SJCRH30 (cell line): ENCODE measurements around the gene MRPL33. TPM values are rescaled to one million over a fixed set of nuclear protein-coding genes. Genes with fewer than 3 reads are reported as not detected.

Experiments
- DNase-seq, 2 experiments: peaks; one replicate each; pipeline ENCODE4 v3.0.0-alpha.2; 2015 to 2020
- H3K27ac ChIP-seq: fragments of 250-450 bp; sonication (Bioruptor Pico); 2 replicates; pipeline ENCODE4 v1.5.1; 2020; ENCODE audit warnings: mild to moderate bottlenecking, moderate library complexity
- H3K27me3 ChIP-seq: fragments of 250-450 bp; sonication (Bioruptor Pico); 2 replicates; pipeline ENCODE4 v1.5.1; 2020; ENCODE audit warnings: mild to moderate bottlenecking, moderate library complexity
- H3K36me3 ChIP-seq: fragments of 250-450 bp; sonication (Bioruptor Pico); 2 replicates; pipeline ENCODE4 v1.5.1; 2020; ENCODE audit warnings: mild to moderate bottlenecking, moderate library complexity
- H3K4me1 ChIP-seq: fragments of 250-450 bp; sonication (Bioruptor Pico); 2 replicates; pipeline ENCODE4 v1.5.1; 2020; ENCODE audit warnings: mild to moderate bottlenecking, moderate library complexity
- H3K4me3 ChIP-seq: fragments of 250-450 bp; sonication (Bioruptor Pico); 2 replicates; pipeline ENCODE4 v1.5.1; 2020; ENCODE audit warnings: mild to moderate bottlenecking, moderate library complexity
- H3K9me3 ChIP-seq: fragments of 250-450 bp; sonication (Bioruptor Pico); replicated peaks from 2 replicates; pipeline ENCODE4 v1.5.1; 2020; ENCODE audit warnings: mild to moderate bottlenecking, moderate library complexity
- total RNA-seq: library from RNA; depleted of rRNA; stranded (reverse); fragments of >200 nt; shearing (Covaris generic); gene quantifications from 2 replicates; pipeline ENCODE4 v1.2.3, GENCODE V29; 2014; rRNA removed

MRPL33 gene
- 180 and 212 TPM in 2 replicates for total RNA-seq

GRCh38 chr2:27771548-27772335, at the start of gene MRPL33:
TSS of gene MRPL33 (plus strand) at chr2:27771719. CDS start at chr2:27771778, 59 bp downstream.
- Histone ChIP-seq H3K4me1 (peaks cover 10% of the 10 kb centered on the region), H3K27ac (peak within 1 kb of the TSS; percentile 66), H3K9me3 (no peaks in the 10 kb centered on the region), H3K4me3 (peak within 1 kb of the TSS; percentile 74), H3K36me3 (peaks cover 18% of the 10 kb centered on the region), H3K27me3 (no peaks in the 10 kb centered on the region)
- DNase-seq: peak; percentile 97

DNA sequence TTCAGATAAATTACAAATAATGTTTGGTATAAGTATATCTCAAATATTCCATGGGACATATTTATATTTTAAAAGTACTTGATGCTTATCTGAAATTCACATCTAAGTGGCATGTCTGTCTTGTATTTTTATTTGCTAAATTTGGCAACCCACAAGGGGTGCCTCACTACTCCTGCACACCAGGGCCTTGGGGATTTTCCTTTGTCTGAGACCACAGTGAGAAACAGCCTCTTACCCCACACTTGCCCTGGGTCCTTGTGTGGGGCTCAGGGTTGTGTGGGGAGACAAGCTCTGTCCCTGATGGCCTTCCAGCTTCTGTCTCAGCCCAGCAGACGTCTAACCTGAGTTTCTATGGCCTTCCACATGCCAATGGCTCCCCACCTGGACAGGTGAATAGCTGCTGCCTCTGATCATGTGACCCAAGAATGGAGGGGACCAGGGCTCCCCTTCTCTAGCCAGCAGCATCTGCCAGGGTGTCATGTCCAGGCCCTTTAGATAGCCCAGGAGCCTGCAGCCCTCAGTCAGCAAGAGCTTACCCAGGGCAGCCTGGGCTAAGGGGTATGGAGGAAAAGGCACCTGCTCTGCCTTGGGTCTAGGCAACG, 49.5 kb upstream of the MRPL33 start:
- no peaks in the 10 kb centered on the region for H3K9me3 ChIP-seq
- no peak for DNase-seq
- no peak overlapping the region for H3K4me3 ChIP-seq
- no peak overlapping the region for H3K27ac ChIP-seq
- no peaks in the 10 kb centered on the region for H3K27me3 ChIP-seq
- H3K4me1 ChIP-seq: peaks cover 12% of the 10 kb centered on the region
- H3K36me3 ChIP-seq: no peaks in the 10 kb centered on the region

DNA sequence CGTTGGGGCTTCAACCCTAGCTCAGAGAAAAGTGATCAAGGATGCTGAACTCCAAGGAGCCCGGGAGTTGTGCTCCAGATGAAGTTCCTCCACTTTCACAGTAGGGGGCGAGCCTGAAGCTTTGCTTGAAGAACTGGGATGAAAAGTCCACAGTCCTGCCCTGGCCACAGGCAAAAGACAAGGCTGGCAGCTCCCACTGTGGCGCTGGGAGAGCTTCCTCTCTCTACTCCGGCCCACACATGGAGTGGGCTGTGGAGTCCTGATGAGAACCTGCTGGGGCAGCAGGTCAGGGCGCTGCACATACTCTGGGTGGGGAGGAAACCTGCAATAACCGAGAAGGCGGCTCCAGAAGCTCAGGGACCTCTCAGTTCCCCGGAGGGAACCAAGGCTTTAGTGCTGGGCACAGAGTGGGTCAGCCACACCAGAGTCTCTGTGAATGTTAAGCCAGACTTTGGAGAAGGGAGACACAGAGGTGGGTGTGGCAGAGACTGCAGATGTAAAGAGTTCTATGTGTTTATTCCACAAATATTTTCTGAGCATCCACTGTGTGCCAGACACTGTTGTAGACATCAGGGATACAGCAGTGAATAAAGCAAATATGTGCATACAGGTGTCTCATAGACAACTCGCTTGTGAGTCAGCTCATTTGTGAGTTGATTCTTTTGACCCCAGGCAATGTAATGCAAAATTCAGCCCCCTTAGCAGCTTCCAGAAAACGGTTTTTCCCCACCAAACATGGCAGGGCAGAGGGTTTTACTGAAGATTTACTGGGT, 48.0 kb upstream of the MRPL33 start:
- DNase-seq: peak; percentile 83 to 91
- H3K27ac ChIP-seq: no peak overlapping the region
- no peaks in the 10 kb centered on the region for H3K9me3 ChIP-seq
- no peaks in the 10 kb centered on the region for H3K27me3 ChIP-seq
- no peaks in the 10 kb centered on the region for H3K36me3 ChIP-seq
- no peak overlapping the region for H3K4me3 ChIP-seq
- H3K4me1 ChIP-seq: peaks cover 7% of the 10 kb centered on the region; the same call in 1 of the 2 replicates

DNA sequence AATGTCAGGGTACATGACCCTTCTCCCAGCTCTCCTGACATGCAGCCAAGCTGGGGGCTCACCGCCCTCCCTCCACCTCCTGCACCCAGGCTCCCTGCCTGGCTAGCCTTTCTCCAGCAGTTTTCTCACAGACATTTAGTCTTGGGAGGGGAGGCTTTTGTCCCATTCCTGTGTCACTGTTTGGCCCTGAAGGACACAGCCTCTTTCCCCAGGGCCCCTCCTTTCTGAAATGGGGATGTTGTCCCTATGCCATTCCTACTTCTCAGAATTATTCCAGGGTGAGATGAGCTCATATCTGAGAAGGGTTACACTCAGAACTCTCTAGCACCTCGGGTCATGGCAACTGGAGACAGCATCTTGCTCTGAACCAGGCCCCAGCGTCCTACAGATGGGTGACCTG, 47.3 kb upstream of the MRPL33 start:
- Histone ChIP-seq H3K9me3 (no peaks in the 10 kb centered on the region), H3K4me1 (peaks cover 7% of the 10 kb centered on the region; the same call in 1 of the 2 replicates)
- no peak for DNase-seq

GRCh38 chr2:27724905-27725701, 46.4 kb upstream of the MRPL33 start:
- no peak for DNase-seq
- no peaks in the 10 kb centered on the region for H3K36me3 ChIP-seq

More for the DNA sequence above, 47.3 kb upstream of the MRPL33 start:
- Histone ChIP-seq H3K27me3 (no peaks in the 10 kb centered on the region), H3K36me3 (no peaks in the 10 kb centered on the region), H3K4me3 (no peak overlapping the region), H3K27ac (no peak overlapping the region)

DNA sequence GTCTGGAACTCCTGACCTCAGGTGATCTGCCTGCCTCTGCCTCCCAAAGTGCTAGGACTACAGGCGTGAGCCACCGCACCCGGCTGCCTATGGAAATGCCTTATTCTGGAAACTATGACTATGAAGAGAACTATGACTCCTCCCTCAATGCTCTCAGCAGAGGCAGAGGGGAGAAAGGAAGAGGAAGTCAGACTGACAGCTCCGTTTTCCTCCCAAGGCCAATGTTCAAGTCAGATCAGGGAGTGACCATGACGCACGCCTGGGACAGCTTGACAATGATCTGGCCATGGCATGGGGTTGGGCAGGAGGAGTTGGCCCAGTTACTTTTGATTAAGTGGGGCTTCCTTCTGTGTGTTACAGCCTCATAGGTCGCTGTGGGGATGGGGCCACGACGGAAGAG, 44.3 kb upstream of the MRPL33 start:
- no peak overlapping the region for H3K27ac ChIP-seq
- no peak for DNase-seq
- H3K4me1 ChIP-seq: peaks cover 6% of the 10 kb centered on the region
- H3K4me3 ChIP-seq: no peak overlapping the region
- H3K36me3 ChIP-seq: no peaks in the 10 kb centered on the region
- H3K9me3 ChIP-seq: no peaks in the 10 kb centered on the region
- H3K27me3 ChIP-seq: no peaks in the 10 kb centered on the region; the same call in 1 of the 2 replicates

More at GRCh38 chr2:27724905-27725701, 46.4 kb upstream of the MRPL33 start:
- Histone ChIP-seq H3K27ac (no peak overlapping the region), H3K9me3 (no peaks in the 10 kb centered on the region), H3K27me3 (no peaks in the 10 kb centered on the region), H3K4me1 (peaks cover 4% of the 10 kb centered on the region; the same call in 1 of the 2 replicates), H3K4me3 (no peak overlapping the region)

- DNase-seq: no peak
- Histone ChIP-seq H3K36me3 (no peaks in the 10 kb centered on the region), H3K4me3 (no peak overlapping the region), H3K27ac (no peak overlapping the region), H3K4me1 (peaks cover 6% of the 10 kb centered on the region), H3K27me3 (no peaks in the 10 kb centered on the region; the same call in 1 of the 2 replicates), H3K9me3 (no peaks in the 10 kb centered on the region)
These were observed 43.2 kb upstream of the MRPL33 start for GRCh38 chr2:27728081-27728858.

DNA sequence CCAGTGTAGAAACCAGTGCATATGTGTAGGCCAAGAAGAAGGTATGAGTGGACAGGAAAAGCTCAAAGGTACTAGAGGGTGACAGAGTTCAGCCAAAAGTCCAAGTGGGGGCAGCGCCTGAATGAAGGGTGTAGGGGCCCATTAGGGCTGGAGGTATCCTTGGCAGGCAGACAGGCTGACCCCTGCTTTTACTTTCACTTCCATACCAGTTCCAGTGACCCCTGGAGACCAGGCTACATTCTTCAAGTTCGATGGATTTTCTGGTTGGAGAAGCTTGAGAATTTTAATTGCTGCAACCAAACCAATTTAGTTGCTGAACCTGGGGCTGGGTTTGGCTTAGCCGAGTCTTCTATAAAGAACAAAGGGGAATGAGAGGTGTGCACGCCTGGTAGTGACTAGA, 42.3 kb upstream of the MRPL33 start:
- Histone ChIP-seq H3K4me3 (no peak overlapping the region), H3K36me3 (no peaks in the 10 kb centered on the region), H3K27me3 (no peaks in the 10 kb centered on the region; the same call in 1 of the 2 replicates), H3K4me1 (peaks cover 2% of the 10 kb centered on the region; the same call in 1 of the 2 replicates), H3K27ac (no peak overlapping the region), H3K9me3 (no peaks in the 10 kb centered on the region)
- DNase-seq: no peak

- H3K36me3 ChIP-seq: no peaks in the 10 kb centered on the region
- no peak overlapping the region for H3K4me3 ChIP-seq
- DNase-seq: no peak
- no peak overlapping the region for H3K27ac ChIP-seq
- no peaks in the 10 kb centered on the region for H3K9me3 ChIP-seq
- no peaks in the 10 kb centered on the region; the same call in 1 of the 2 replicates for H3K27me3 ChIP-seq
- peaks cover 2% of the 10 kb centered on the region; the same call in 1 of the 2 replicates for H3K4me1 ChIP-seq
These were observed 41.9 kb upstream of the MRPL33 start for GRCh38 chr2:27729614-27730013.

DNA sequence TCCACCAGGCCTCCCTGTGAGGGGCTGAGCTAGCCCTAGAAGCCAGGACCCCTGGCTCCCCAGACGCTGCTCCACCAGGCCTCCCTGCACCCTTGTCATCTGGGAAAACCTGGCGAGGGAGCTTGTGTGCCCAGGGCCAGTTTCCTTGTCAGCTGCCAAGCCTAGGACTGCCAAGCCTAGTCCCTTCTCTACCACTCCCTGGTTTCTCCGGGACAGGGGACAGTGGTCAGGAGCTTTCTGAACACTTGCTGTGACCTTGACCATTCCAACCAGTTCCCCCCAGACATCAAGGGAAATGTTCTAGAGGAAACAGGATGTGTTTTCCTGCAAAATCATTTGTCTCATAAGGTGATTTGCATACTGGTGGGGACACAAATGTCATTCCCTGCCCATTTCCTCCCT, 41.3 kb upstream of the MRPL33 start:
- H3K4me1 ChIP-seq: peaks cover 2% of the 10 kb centered on the region; the same call in 1 of the 2 replicates
- H3K36me3 ChIP-seq: no peaks in the 10 kb centered on the region
- H3K27ac ChIP-seq: no peak overlapping the region
- H3K27me3 ChIP-seq: no peaks in the 10 kb centered on the region; the same call in 1 of the 2 replicates
- no peaks in the 10 kb centered on the region for H3K9me3 ChIP-seq
- no peak for DNase-seq
- no peak overlapping the region for H3K4me3 ChIP-seq

DNA sequence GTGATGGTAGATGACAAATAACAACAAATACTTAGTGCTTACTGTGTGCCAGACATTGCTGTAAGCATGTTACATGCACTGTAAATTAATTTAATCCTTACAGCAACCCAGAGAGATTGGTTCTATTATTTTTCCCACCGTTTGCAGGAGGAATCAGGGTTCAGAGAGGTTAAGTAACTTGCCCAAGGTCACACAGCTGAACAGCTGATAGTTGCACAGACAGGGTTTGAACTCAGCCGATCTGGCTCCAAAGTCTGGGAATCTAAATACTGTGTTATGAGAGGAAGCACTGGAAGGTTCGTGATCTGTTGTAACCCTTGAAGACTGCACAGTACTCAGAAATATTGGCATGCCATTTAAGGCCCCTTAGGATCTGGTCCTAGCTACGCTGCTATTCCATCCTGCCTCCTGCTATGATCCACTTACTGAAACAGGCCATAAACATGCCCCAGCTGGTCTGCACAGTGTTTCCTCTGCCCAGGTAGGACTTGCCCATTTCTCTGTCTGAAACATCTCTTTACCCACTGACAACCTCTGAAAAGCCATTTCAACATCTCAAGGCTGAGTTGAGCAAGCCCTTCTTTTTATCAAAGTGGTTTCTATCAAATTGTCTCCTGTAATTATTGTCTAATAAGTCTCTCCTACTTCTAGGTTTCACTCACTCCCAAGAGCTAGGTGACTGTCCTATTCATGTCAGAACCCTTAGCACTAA, 40.4 kb upstream of the MRPL33 start:
- Histone ChIP-seq H3K27me3 (no peaks in the 10 kb centered on the region; the same call in 1 of the 2 replicates), H3K36me3 (no peaks in the 10 kb centered on the region), H3K27ac (no peak overlapping the region), H3K4me1 (peaks cover 2% of the 10 kb centered on the region; the same call in 1 of the 2 replicates), H3K4me3 (no peak overlapping the region), H3K9me3 (no peaks in the 10 kb centered on the region)
- DNase-seq: no peak

DNA sequence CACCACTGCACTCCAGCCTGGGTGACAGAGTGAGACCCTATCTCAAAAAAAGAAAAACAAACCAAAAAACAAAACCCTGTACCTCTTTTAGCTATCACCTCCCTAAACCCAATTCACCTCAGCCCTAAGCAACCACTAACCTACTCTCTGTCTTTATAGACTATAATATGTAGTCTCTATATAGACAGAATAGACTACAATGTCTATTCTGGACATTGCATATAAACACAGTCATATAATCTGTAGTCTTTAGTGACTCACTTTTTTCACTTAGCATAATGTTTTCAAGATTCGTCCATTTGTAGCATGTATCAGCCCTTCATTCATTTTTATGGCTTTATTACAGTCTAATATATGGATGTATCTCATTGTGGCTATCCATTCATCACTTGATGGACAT, 37.2 kb upstream of the MRPL33 start:
- Histone ChIP-seq H3K4me3 (no peak overlapping the region), H3K27ac (no peak overlapping the region), H3K9me3 (0 out of 2 replicates have a peak, but pooled peaks cover 4% of the 10 kb centered on the region), H3K27me3 (no peaks in the 10 kb centered on the region; the same call in 1 of the 2 replicates), H3K36me3 (no peaks in the 10 kb centered on the region), H3K4me1 (peaks cover 2% of the 10 kb centered on the region; the same call in 1 of the 2 replicates)
- no peak for DNase-seq
